ENCODE results near the gene MDP1. TPM values are rescaled to one million over a fixed set of nuclear protein-coding genes. Genes with fewer than 3 reads are reported as not detected.

Gene MDP1
- total and polyA plus RNA-seq, 2 experiments from 2014 or later, result 9.8 to 31.1 TPM

DNA sequence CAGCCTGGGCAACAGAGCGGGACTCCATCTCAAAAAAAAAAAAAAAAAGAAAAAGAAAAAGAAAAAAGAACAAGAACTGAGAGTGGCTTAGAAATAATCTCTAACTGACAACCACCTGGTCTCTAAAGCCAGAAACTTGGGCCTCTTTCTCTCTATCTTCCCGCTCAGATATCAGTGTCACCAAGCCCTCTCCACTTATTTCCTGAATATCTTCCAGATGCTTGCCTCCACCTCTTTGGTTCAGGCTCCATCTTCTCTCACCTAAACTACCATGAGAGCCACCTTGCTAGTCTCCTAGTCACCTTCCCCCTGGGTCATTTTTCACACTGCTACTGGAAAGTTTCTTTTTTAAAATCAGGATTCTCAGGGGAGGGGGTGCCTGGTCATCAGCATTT is 18.8 kb downstream of the MDP1 start (continued):
- TF ChIP-seq, protein P1, sequence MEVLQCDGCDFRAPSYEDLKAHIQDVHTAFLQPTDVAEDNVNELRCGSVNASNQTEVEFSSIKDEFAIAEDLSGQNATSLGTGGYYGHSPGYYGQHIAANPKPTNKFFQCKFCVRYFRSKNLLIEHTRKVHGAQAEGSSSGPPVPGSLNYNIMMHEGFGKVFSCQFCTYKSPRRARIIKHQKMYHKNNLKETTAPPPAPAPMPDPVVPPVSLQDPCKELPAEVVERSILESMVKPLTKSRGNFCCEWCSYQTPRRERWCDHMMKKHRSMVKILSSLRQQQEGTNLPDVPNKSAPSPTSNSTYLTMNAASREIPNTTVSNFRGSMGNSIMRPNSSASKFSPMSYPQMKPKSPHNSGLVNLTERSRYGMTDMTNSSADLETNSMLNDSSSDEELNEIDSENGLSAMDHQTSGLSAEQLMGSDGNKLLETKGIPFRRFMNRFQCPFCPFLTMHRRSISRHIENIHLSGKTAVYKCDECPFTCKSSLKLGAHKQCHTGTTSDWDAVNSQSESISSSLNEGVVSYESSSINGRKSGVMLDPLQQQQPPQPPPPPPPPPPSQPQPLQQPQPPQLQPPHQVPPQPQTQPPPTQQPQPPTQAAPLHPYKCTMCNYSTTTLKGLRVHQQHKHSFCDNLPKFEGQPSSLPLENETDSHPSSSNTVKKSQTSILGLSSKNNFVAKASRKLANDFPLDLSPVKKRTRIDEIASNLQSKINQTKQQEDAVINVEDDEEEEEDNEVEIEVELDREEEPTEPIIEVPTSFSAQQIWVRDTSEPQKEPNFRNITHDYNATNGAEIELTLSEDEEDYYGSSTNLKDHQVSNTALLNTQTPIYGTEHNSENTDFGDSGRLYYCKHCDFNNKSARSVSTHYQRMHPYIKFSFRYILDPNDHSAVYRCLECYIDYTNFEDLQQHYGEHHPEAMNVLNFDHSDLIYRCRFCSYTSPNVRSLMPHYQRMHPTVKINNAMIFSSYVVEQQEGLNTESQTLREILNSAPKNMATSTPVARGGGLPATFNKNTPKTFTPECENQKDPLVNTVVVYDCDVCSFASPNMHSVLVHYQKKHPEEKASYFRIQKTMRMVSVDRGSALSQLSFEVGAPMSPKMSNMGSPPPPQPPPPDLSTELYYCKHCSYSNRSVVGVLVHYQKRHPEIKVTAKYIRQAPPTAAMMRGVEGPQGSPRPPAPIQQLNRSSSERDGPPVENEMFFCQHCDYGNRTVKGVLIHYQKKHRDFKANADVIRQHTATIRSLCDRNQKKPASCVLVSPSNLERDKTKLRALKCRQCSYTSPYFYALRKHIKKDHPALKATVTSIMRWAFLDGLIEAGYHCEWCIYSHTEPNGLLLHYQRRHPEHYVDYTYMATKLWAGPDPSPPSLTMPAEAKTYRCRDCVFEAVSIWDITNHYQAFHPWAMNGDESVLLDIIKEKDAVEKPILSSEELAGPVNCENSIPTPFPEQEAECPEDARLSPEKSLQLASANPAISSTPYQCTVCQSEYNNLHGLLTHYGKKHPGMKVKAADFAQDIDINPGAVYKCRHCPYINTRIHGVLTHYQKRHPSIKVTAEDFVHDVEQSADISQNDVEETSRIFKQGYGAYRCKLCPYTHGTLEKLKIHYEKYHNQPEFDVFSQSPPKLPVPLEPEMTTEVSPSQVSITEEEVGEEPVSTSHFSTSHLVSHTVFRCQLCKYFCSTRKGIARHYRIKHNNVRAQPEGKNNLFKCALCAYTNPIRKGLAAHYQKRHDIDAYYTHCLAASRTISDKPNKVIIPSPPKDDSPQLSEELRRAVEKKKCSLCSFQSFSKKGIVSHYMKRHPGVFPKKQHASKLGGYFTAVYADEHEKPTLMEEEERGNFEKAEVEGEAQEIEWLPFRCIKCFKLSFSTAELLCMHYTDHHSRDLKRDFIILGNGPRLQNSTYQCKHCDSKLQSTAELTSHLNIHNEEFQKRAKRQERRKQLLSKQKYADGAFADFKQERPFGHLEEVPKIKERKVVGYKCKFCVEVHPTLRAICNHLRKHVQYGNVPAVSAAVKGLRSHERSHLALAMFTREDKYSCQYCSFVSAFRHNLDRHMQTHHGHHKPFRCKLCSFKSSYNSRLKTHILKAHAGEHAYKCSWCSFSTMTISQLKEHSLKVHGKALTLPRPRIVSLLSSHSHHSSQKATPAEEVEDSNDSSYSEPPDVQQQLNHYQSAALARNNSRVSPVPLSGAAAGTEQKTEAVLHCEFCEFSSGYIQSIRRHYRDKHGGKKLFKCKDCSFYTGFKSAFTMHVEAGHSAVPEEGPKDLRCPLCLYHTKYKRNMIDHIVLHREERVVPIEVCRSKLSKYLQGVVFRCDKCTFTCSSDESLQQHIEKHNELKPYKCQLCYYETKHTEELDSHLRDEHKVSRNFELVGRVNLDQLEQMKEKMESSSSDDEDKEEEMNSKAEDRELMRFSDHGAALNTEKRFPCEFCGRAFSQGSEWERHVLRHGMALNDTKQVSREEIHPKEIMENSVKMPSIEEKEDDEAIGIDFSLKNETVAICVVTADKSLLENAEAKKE (CRISPR knock-in tag; IDR thresholded peaks at IDR 0.05), result no peak
- TF ChIP-seq CREB1 (CRISPR knock-in tag; IDR thresholded peaks at IDR 0.05; ENCODE audit: low read depth) (no peak), ZNF114 (CRISPR knock-in tag; IDR thresholded peaks at IDR 0.05) (no peak), POLR2AphosphoS5 (IDR thresholded peaks at IDR 0.05; ENCODE audit: low read depth) (no peak), STAT1 (IDR thresholded peaks at IDR 0.05; ENCODE audit: unreplicated experiment) (no peak), EZH2phosphoT487 (IDR thresholded peaks at IDR 0.05; ENCODE audit: unreplicated experiment) (no peak)
- TF ChIP-seq, protein P2, sequence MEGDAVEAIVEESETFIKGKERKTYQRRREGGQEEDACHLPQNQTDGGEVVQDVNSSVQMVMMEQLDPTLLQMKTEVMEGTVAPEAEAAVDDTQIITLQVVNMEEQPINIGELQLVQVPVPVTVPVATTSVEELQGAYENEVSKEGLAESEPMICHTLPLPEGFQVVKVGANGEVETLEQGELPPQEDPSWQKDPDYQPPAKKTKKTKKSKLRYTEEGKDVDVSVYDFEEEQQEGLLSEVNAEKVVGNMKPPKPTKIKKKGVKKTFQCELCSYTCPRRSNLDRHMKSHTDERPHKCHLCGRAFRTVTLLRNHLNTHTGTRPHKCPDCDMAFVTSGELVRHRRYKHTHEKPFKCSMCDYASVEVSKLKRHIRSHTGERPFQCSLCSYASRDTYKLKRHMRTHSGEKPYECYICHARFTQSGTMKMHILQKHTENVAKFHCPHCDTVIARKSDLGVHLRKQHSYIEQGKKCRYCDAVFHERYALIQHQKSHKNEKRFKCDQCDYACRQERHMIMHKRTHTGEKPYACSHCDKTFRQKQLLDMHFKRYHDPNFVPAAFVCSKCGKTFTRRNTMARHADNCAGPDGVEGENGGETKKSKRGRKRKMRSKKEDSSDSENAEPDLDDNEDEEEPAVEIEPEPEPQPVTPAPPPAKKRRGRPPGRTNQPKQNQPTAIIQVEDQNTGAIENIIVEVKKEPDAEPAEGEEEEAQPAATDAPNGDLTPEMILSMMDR (conservative IDR thresholded peaks at IDR 0.05; ENCODE audit: low read depth in 2 of 2), result no peak
- TF ChIP-seq, protein P3, sequence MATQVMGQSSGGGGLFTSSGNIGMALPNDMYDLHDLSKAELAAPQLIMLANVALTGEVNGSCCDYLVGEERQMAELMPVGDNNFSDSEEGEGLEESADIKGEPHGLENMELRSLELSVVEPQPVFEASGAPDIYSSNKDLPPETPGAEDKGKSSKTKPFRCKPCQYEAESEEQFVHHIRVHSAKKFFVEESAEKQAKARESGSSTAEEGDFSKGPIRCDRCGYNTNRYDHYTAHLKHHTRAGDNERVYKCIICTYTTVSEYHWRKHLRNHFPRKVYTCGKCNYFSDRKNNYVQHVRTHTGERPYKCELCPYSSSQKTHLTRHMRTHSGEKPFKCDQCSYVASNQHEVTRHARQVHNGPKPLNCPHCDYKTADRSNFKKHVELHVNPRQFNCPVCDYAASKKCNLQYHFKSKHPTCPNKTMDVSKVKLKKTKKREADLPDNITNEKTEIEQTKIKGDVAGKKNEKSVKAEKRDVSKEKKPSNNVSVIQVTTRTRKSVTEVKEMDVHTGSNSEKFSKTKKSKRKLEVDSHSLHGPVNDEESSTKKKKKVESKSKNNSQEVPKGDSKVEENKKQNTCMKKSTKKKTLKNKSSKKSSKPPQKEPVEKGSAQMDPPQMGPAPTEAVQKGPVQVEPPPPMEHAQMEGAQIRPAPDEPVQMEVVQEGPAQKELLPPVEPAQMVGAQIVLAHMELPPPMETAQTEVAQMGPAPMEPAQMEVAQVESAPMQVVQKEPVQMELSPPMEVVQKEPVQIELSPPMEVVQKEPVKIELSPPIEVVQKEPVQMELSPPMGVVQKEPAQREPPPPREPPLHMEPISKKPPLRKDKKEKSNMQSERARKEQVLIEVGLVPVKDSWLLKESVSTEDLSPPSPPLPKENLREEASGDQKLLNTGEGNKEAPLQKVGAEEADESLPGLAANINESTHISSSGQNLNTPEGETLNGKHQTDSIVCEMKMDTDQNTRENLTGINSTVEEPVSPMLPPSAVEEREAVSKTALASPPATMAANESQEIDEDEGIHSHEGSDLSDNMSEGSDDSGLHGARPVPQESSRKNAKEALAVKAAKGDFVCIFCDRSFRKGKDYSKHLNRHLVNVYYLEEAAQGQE (IDR thresholded peaks at IDR 0.05; ENCODE audit: unreplicated experiment), result no peak
